Kidney (tissue), 14 donors: ENCODE results near the gene CAND2. TPM values are rescaled to one million over a fixed set of nuclear protein-coding genes. Genes with fewer than 3 reads are reported as not detected.

Experiments used
- DNase-seq, 5 donors: peaks; one replicate each; pipeline ENCODE4 v3.0.0-alpha.2; 2013 to 2020
- FAIRE-seq: peaks from 2 replicates; lab custom pipeline; 2012; peaks lifted over from hg19 to GRCh38; lab: Jason Lieb, UNC
- H3K27ac ChIP-seq, 2 donors: one replicate each; pipeline ENCODE4 v1.7.0; 2013; ENCODE audit warnings: low read depth in 2 of 2, low read length in 2 of 2, inconsistent platforms in 1 of 2
- H3K27me3 ChIP-seq: one replicate; pipeline ENCODE4 v1.7.1; 2013; ENCODE audit warnings: low read length, inconsistent platforms; ENCODE audit not compliant: control insufficient read depth, insufficient read depth
- H3K36me3 ChIP-seq, 3 donors: one replicate each; pipeline versions ENCODE4 v1.7.0 to v1.7.1; 2013; ENCODE audit warnings: low read length in 3 of 3, control low read depth in 1 of 3, inconsistent platforms in 1 of 3; ENCODE audit not compliant: insufficient read depth in 3 of 3, control insufficient read depth in 2 of 3
- H3K4me1 ChIP-seq, 3 donors: one replicate each; pipeline versions ENCODE4 v1.7.0 to v1.7.1; 2013; ENCODE audit warnings: low read length in 3 of 3, inconsistent platforms in 1 of 3, low read depth in 1 of 3; ENCODE audit not compliant: control insufficient read depth in 2 of 3, insufficient read depth in 2 of 3
- H3K4me3 ChIP-seq, 3 donors: one replicate each; pipeline versions ENCODE4 v1.7.0 to v1.8.1; 2013; ENCODE audit warnings: low read length in 3 of 3, control low read depth in 1 of 3, inconsistent platforms in 1 of 3
- H3K9ac ChIP-seq, 3 donors: one replicate each; pipeline versions ENCODE4 v1.7.0 to v1.7.1; 2013; ENCODE audit warnings: low read length in 3 of 3, control low read depth in 1 of 3, inconsistent platforms in 1 of 3
- H3K9me3 ChIP-seq, 3 donors: one replicate each; pipeline versions ENCODE4 v1.7.0 to v1.7.1; 2013; ENCODE audit warnings: low read length in 3 of 3, control low read depth in 1 of 3, inconsistent platforms in 1 of 3; ENCODE audit not compliant: control insufficient read depth in 2 of 3, insufficient read depth in 1 of 3
- intact Hi-C: fragments of 100-400 bp; cut with DNase I; formaldehyde crosslinking; loops from one replicate; pipeline ENCODE4 v1.11.1; 2022
- polyA plus RNA-seq: library from polyadenylated mRNA; stranded (reverse); fragments of 350-450 nt; fragmentation: Illumina TruSeq; extraction: RNeasy Lipid Tissue Mini Kit (QIAGEN cat#74804); gene quantifications from one replicate; pipeline ENCODE4 v1.2.3, GENCODE V29; 2014; ENCODE audit warnings: low read depth, low replicate concordance; ENCODE audit not compliant: insufficient read depth
- total RNA-seq: library from RNA; stranded (reverse); fragmentation: NEBNext Ultra II Directional; extraction: Animal tissue kit (Norgen Biotek cat#: 25700); gene quantifications from one replicate; pipeline ENCODE4 v1.2.1, GENCODE V29; 2021
- TF ChIP-seq, protein P1 (sequence below): IDR thresholded peaks from 3 replicates; pipeline ENCODE4 v1.5.1; 2012; ENCODE audit warnings: mild to moderate bottlenecking, moderate library complexity, borderline replicate concordance; ENCODE audit not compliant: insufficient read depth; ENCODE audit errors: extremely low read depth
- donor health status: control.
- donor health status: control.
- donor health status: control.
- donor health status: control.
- donor health status: control.
- donor health status: DM: yes; HTN: yes; CAD: no.
- donor health status: Normal renal cell carcinoma (clear cell type).

CAND2 gene
- total and polyA plus RNA-seq, 2 donors from 2014 or later, result 3.9 to 7.1 TPM

DNA sequence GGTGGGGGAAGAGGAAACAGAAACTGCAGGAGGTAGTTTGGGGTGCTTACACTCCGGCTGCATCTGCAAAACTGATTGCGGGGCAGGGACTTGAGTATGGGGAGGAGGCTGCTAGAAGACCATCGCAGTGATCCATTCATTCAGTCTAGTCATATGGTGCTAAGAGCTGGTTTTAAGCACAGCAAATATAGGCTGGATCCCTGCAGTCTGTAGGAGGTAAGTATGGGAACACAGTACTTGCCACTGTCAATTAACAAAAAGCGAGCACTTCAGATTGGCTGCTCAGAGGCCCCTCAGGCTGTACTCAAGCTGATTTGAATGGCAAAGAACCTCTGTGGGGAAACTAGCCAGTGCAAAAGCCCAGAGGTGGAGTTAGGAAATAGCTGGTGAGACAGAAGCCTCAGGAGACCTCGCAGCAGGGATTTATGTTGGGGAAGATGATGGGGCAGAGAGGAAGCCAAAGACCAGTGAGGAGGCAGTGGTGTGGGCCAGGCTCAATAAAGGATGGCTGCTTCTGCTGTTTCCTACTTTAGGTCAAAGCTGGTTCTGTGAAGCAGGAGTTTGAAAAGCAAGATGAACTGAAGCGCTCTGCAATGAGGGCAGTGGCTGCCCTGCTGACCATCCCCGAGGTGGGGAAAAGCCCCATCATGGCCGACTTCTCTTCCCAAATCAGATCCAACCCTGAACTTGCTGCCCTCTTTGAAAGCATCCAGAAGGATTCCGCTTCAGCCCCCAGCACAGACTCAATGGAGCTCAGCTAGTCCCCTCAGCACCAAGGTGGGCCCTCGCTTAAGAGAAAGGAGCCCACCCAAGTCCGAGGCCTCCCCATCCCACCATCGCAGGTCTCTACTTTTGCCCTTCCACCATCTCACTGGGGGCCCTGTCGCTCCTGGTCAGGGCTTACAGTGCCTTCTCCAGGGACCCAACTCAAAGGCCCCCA, 37.0 kb downstream of the CAND2 start:
- H3K27me3 ChIP-seq, result no peaks in the 10 kb centered on the region
- no peak overlapping the region for H3K4me3 ChIP-seq
- FAIRE-seq (no peak), DNase-seq (no peak)
- TF ChIP-seq, protein P1, sequence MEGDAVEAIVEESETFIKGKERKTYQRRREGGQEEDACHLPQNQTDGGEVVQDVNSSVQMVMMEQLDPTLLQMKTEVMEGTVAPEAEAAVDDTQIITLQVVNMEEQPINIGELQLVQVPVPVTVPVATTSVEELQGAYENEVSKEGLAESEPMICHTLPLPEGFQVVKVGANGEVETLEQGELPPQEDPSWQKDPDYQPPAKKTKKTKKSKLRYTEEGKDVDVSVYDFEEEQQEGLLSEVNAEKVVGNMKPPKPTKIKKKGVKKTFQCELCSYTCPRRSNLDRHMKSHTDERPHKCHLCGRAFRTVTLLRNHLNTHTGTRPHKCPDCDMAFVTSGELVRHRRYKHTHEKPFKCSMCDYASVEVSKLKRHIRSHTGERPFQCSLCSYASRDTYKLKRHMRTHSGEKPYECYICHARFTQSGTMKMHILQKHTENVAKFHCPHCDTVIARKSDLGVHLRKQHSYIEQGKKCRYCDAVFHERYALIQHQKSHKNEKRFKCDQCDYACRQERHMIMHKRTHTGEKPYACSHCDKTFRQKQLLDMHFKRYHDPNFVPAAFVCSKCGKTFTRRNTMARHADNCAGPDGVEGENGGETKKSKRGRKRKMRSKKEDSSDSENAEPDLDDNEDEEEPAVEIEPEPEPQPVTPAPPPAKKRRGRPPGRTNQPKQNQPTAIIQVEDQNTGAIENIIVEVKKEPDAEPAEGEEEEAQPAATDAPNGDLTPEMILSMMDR, result no peak
- peaks cover 7 to 45% (median 40%) of the 10 kb centered on the region in 3 donors for H3K36me3 ChIP-seq
- intact Hi-C loops, result no loop called here
- H3K9ac ChIP-seq, result no peak overlapping the region
- no peaks in the 10 kb centered on the region for H3K9me3 ChIP-seq
- no peak overlapping the region for H3K27ac ChIP-seq
- H3K4me1 ChIP-seq, result no peaks in the 10 kb centered on the region

DNA sequence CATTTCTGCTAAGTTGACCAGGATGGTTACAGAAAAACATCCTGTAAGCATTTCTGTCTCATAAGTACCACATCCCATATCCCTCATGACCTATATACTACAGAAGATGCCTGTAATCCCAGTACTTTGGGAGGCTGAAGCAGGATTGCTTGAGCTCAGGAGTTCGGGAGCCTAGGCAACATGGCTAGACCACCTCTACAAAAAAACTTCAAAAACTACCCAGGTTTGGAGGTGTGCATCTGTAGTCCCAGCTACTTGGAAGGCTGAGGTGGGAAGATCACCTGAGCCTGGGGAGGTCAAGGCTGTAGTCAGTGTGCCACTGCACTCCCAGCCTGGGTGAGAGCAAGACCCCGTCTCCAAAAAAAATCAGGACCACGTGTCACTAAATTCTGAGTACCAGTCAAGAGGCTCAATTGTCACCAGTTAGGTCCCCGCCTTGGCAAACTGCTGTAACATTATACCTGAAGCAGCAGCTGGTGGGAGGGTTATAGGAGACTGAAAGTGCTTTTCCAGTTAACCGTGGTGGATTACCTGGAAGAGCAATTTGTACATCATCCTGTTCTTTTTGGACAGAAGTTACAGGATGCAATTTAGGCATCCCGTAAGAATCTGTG, 38.7 kb downstream of the CAND2 start:
- peaks cover 10 to 57% (median 45%) of the 10 kb centered on the region in 3 donors for H3K36me3 ChIP-seq
- no peak overlapping the region for H3K4me3 ChIP-seq
- FAIRE-seq (no peak), DNase-seq (no peak)
- H3K4me1 ChIP-seq, result peaks cover 0 to 6% (median 4%) of the 10 kb centered on the region in 3 donors
- TF ChIP-seq, protein P1, result no peak
- H3K9ac ChIP-seq, result no peak overlapping the region
- H3K27me3 ChIP-seq, result no peaks in the 10 kb centered on the region
- H3K9me3 ChIP-seq, result no peaks in the 10 kb centered on the region
- no peak overlapping the region for H3K27ac ChIP-seq
- intact Hi-C loops, result no loop called here

DNA sequence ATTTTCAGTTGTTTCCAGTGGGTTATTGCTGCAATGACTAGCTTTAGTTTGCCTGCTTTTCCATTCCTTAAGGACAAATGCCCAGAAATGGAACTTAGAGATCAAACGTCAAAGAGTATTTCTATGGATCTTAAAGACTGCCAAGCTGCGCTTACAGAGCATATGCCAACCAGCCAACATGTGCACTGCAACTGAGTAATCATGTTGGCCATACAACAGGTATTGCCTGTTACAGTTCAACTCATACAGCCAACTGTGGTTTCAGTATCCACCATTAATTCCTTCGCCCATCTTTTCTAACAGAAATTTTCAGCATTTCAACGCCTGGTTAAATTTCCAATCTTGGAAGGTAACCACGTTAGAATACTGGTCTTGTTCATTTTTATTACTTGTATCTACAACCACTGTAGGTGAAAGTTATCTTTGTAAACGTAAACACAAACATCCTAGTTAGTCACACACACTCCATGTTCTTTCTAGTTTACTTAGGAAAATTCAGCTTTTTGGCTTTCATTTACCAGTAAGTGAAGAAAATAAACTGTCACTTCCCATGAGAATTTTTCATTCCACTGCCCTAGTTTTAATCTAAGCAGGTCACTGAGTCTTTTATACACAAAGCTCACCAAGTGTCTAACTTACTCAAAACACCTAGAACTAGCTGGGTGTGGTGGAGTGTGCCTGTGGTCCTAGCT, 41.0 kb downstream of the CAND2 start:
- DNase-seq (no peak), FAIRE-seq (no peak)
- intact Hi-C loops, result no loop called here
- no peaks in the 10 kb centered on the region for H3K27me3 ChIP-seq
- H3K27ac ChIP-seq, result no peak overlapping the region
- H3K36me3 ChIP-seq, result peaks cover 10 to 57% (median 43%) of the 10 kb centered on the region in 3 donors
- H3K4me1 ChIP-seq, result peaks cover 0 to 12% (median 4%) of the 10 kb centered on the region in 3 donors
- H3K9me3 ChIP-seq, result no peaks in the 10 kb centered on the region
- TF ChIP-seq, protein P1, result no peak
- H3K4me3 ChIP-seq, result no peak overlapping the region
- no peak overlapping the region for H3K9ac ChIP-seq
